NCI-H1417 (cell line): ENCODE data around the gene NUP93.

Experiments used
- DNase-seq, 3 experiments: peaks; one replicate each; lab custom pipeline; 2025; lab: John Stamatoyannopoulos, UW

The NUP93 gene

DNA sequence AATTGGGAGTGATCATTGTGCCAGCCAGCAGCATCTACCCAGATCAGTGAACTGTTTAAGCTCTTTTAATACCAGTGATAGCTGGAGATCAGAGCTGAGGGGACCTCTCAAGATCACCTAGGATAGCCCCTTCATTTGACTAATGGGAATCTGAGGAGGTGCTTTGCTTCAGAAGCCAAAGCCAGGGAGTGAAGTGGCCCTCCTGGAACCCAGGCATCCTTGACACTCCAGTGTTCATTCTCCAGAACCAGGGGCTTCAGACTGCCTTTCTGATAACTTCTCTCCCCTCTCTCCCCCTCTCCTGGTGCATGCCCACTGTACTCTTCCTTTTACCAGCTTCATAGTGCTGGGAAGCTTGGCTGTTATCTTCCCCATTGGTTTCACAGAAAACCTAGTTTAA, 87.1 kb downstream of the NUP93 start:
- DNase-seq: no peak

DNA sequence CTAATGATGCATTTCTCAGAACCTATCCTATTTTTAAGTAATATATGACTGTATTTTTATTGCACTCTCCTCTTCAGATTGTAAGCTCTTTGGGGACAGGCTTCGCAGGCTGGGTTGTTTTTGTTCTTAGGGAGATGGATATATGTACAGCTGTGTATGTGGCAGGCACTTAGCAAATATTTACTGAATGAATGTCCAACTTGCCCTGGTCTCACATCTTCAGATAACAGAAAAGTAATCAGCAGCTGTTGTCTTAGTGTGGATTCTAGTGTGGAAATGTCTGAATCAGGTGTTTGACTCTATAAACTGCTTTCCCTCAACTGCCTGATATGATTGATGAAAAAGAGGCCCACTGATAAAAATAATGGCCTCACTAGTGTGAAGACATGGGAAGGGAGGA, 88.0 kb downstream of the NUP93 start:
- DNase-seq: no peak

DNA sequence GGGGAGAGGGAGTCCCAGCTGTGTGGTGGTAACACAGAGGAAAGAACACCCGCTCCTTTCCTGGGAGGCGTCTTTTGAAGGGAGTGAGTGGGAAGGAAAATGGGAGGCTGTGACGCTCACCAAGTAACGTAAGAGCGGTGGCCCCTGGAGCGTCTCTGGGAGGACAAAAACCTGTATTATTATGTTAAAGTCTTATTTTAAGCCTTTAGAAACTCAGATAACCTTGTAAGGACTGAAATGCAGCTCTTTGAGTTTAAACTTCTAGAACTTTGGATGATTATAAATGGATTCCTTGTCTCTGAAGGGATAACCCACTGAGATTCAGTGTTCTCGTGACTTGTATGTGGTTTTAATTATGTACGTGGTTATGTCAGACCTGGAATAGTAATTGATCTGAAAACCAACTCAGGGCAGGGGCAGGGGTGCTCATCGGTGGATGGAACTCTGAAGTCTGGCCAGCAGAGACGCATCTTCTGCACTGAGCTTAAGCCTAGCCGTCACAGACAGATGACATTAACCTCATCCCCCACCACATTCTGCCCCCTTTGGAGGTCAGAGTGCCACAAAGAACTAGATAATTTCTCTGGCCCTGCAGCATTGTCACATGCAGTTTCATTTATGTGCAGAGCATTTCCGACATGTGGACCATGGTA, 93.3 kb downstream of the NUP93 start:
- DNase-seq: no peak

DNA sequence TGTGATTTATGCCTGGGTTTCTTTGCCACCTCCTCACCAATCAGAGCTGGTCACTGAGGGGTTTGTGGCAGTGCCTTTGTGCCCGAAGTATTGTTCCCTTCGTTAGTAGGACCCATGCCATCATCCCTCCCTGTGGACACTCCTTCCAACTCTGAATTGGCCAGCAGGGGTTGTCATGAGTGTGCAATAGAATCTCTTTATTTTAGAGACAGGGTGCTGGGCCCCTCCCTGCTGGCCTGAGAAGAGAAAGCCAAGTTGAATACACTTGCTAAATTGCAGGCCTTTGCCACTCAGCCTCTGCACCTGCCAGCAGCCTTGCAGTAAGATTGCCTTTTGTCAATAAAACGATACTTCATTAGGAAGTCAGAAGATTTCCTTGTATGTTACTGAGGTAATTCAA, 94.4 kb downstream of the NUP93 start:
- peak in 2 of 3 experiments; percentile 64 to 83 for DNase-seq

- DNase-seq: no peak
Observed at GRCh38 chr16:56824804-56825203, 94.9 kb downstream of the NUP93 start.

DNA sequence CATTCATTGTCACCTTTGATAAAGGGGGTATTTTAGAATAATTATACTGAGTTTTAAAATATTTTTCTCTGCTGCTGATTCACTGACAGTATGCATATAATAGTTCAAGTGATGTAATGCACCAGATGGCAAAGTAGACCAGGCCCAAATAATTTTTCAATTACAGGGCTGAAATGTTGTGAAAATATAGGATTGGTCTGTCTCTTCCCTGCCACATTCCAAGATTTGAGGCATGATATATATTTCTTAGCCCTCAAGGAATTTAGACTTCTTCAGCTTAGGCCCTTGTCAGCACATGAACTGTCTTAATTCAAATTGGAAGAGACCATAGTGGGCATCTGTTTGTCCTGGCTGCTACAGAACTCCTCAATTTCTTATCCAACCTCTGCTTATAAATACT, 95.9 kb downstream of the NUP93 start:
- DNase-seq: no peak

GRCh38 chr16:56828647-56829046, 98.7 kb downstream of the NUP93 start:
- no peak for DNase-seq

DNA sequence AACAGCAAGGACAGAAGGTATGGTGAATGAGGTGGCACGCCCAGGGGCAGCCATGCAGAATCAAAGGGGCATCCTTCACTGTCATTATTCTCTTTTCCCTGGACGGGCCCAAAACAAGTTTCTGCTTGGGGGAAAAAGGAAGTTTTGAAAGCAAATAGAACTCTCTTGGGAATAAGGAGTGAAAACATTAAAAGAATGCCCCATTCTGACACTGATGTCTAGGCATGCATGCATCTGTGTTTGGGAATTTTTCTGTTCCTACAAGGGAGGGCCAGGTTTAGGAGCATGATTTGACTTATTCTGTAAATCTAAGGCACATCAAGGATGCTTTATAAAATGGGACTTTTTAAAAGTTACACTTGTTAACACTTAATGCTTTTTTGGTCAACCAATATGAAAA, 100.7 kb downstream of the NUP93 start:
- no peak for DNase-seq

DNA sequence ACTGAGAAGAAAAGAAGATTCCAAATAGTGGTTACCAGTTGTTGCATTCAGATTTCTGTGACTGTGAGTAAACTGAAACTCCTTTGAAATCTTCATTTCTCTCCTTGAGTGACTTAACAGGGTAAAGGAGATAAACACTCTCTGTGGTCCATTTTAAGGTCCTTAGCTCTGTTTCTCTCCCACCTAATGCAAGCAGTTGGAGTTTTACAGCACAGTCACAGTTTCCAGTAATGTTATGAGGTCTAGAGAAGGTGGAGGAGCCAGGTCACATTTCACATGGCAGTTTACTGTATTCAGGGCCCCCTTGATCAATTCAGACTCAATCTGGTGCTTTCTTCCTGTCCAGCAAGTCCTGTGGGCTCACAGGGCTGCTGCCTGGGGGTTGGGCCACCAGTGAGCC, 102.8 kb downstream of the NUP93 start:
- DNase-seq: no peak

- DNase-seq: no peak
Observed at GRCh38 chr16:56833243-56833970, 103.5 kb downstream of the NUP93 start.

DNA sequence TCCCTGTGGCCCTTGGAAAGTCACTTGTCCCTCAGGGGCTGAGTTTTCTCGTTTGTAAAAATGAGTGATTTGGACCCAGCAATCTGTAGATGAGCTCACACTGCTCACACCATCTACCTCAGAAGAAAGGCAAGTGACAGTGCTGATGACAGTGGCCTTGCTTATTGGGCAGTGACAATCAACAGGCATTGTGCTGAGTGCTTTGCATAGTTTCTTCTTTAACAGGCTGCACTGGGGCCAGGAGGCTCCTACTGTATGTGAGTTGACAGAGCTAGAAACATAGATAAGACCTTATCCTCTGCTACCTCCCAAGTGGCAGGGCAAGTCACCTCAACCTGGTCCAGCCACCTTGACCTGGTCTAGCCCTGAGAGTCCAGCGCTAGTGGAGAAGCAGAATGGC, 105.4 kb downstream of the NUP93 start:
- DNase-seq: no peak

- peak in 1 of 3 experiments; percentile 47 for DNase-seq
Observed at GRCh38 chr16:56836410-56837230, 106.7 kb downstream of the NUP93 start.

- DNase-seq: no peak
Observed at GRCh38 chr16:56838622-56839337, 108.9 kb downstream of the NUP93 start.

DNA sequence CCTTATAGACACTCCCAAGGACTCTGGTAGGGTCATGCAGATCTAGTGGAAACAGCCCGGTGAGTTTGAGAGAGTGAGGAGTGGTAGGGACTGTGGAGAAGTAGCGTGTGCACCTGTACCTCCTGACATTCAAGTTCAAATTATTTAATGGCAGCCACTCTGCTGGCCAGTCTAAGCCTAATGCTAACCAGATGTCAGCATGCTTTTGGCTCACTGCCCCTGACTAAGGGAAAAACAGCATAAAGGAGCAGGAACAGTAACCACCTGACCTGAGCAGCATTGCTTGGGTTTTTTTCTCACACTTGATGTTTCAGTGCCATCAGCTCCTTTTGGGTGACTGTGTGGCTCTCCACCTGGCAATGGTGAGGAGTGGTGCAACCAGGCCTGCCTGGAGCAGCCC, 111.3 kb downstream of the NUP93 start:
- no peak for DNase-seq

GRCh38 chr16:56841659-56842058, 111.7 kb downstream of the NUP93 start:
- DNase-seq: no peak

DNA sequence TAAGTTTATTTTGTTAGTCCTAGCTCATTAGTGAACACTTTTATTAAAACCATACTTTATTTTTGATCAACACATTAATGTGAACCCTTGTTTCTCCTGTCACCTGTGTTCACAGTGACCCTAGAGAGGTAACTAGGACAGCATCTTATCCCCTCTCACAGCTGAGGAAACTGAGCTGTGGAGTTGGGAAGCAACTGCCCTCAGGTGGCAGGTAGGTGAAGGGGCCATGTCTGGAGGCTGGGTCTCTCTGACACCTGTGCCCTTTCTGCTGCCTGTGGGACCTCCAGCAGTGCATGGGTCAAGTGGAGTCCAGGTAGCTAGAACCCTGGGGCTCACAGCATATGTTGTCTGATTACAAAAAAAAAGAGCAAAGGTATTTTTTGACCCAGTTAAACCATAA, 112.2 kb downstream of the NUP93 start:
- DNase-seq: no peak

DNA sequence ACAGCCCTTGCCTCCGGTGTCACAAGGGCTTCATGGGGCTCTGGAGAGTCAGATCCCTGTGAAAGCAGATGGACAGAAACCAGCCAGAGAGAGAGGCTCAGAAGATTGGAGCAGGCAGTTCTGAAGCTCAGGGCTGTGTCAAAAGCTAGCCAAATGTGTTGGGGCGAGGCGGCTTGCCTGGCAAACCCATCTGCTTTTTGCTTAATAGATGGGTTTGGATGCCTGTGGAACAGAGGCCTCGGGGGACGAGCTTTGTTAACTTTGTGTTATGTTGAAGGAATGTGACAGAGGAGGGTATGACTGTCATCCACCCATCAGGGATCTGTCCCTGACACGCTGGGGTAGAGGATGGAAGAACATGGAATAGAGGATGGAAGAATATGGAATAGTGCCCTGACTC, 114.1 kb downstream of the NUP93 start:
- no peak for DNase-seq

DNA sequence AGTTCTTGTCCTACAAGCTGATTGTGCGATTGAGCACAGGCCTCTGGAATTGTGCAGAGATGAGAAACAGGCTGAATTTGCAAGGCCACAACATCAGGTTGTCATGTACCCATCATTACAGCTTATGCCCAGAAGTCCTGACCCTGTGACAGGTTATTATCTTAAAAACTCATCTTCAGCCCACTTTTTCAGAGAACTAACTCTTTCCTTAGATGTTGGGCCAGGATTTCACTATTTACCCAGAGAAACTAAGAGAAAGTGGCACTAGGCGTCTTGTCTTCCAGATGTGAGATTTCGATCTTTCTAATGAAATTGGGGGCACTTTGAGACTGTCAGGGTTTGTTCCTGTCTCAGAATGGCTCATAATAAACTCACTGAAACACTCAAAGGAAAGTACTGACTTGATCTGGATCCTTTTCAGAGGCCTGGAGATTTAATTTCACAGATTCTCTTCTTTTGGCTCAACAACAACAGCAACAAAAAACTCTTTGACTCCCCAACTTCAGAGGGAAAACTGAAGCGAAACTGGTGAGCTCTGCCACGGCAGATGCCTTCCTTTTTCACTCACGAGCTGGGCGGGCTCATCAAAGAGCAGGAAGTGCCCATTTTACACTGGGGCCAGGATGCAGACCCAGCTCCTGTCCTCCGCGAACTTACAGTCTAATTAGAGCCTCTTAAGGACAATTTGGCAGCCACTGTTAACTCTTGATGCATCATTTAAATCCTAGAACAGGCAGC, 117.4 kb downstream of the NUP93 start:
- no peak for DNase-seq

DNA sequence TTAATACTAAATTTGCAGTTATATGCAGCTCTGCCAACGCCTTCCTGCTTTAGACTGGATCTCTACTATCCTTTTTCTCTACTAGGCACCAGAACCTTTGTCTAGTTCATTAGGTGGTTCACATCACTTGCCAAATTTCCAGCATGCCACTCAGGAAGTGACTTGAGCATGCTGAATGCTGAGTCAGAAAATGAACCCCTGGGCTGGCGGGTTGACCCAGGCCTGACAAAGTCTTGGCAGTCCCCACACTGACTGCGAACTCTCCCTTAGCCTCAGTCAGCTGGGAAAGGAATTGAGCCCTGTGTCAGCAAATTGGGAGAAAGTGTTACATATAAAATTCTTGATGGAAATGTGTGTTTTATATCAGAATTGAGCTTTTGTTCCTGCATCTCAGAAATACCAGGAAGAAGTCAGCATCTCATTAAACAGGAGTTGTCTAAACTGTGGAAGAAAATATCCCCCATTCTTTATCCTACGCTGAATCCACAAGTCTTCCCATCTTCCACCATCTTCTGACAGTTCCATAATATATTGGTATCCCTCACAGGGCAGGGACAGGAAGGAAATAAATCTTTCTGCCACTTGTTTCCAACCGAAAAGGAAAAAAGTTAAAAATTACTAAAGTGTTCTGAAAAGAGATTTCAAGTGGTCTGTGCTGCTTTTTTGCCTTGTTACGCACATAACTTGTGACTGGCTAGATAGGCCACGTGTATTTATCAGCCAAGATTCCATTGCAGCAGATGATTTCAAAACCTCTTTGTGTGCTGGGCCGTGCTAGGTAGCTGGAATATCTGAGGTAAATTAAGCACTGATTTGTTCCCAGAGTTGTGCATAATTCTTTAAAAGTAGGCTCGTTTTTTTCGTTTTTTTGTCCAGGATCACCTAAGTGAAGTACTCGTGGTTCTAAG, 118.4 kb downstream of the NUP93 start:
- no peak for DNase-seq

DNA sequence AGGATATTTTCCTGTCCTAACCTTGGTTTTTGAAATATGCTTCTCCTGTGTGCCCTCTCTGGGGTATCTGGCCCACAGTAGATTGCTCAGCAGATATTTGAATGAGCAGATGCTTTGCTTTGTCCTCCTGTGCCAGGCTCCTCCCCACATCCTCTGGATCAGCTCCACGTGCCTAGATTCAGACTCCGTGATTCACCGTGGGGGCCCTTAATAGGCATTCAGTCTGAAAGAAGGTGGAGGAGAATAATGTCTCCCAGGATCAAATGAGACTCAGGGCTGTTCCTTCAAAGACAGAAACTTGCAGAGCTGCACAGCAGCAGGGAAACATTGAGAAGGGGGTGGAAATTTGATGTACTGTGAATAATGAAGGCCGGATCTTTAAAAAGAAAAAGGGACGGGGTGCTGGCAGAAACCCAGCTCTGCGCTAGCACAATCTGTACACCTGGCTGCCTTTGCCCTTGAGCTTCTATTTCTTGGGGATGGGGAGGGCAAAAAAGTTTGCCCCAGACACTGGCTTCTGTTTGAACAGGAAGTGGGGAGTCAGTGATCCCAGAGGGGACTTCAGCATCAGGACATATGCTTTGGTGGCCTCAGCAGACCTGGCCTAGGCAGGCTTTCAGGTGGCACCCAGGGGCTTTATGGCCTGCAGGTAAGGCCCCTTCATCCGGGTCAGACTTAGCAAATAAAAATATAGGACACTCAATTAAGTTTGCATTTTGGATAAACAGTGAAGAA, 119.2 kb downstream of the NUP93 start:
- DNase-seq: no peak
